Thyroid gland (tissue), 4 donors: Measurements from ENCODE around the gene WFDC2. TPM values are rescaled to one million over a fixed set of nuclear protein-coding genes. Genes with fewer than 3 reads are reported as not detected.

Source experiments
- DNase-seq, 2 donors: peaks; one replicate each; pipeline ENCODE4 v3.0.0-alpha.2; 2019
- H3K27ac ChIP-seq, 3 donors: fragments of 200-600 bp; sonication (generic); 1 replicate in 2 of 3; 2 replicates in 1 of 3; pipeline ENCODE4 v1.5.1; 2016 to 2019; ENCODE audit warnings: mild to moderate bottlenecking in 1 of 3, moderate library complexity in 1 of 3
- H3K27me3 ChIP-seq: fragments of 200-600 bp; sonication (generic); one replicate; pipeline ENCODE4 v1.5.1; 2019
- H3K36me3 ChIP-seq, 2 donors: fragments of 200-600 bp; sonication (generic); one replicate each; pipeline ENCODE4 v1.5.1; 2016 to 2019
- H3K4me1 ChIP-seq, 2 donors: fragments of 200-600 bp; sonication (generic); one replicate each; pipeline ENCODE4 v1.5.1; 2017 to 2019
- H3K4me3 ChIP-seq, 3 donors: fragments of 200-600 bp; sonication (generic); replicated peaks in 1 of 3; 1 replicate in 2 of 3; 2 replicates in 1 of 3; pipeline ENCODE4 v1.5.1; 2016; ENCODE audit warnings: mild to moderate bottlenecking in 1 of 3
- H3K9me3 ChIP-seq: fragments of 200-600 bp; sonication (generic); one replicate; pipeline ENCODE4 v1.5.1; 2017
- POLR2A ChIP-seq, 2 donors: fragments of 450-650 bp; IDR thresholded peaks; one replicate each; pipeline ENCODE4 v1.6.1; 2017; ENCODE audit warnings: antibody characterized with exemption in 2 of 2, mild to moderate bottlenecking in 2 of 2, moderate library complexity in 1 of 2
- WGBS, 2 donors: methylation state at CpG; one replicate each; pipeline ENCODE4 v1.1.5; 2017; 5-methylcytosine and 5-hydroxymethylcytosine counted together
- intact Hi-C: fragments of 100-400 bp; cut with DNase I; formaldehyde crosslinking; loops from one replicate; pipeline ENCODE4 v1.15.1; 2023
- total RNA-seq, 4 donors: library from RNA; depleted of rRNA; stranded (reverse); fragments of >200 nt; gene quantifications; one replicate each; pipeline ENCODE4 v1.2.3, GENCODE V29; 2016
- TF ChIP-seq, protein P1 (sequence below), 6 experiments: fragments of 200-600 bp in 3 of 6; fragments of 450-650 bp in 3 of 6; sonication (generic) in 3 of 6; IDR thresholded peaks; one replicate each; pipeline ENCODE4 v1.5.1; 2016 to 2019; ENCODE audit warnings: antibody characterized with exemption in 6 of 6, mild to moderate bottlenecking in 2 of 6, inconsistent platforms in 1 of 6, moderate library complexity in 1 of 6

Gene WFDC2
- total RNA-seq, 4 donors from 2014 or later, result 109 to 163 (median 131) TPM

DNA sequence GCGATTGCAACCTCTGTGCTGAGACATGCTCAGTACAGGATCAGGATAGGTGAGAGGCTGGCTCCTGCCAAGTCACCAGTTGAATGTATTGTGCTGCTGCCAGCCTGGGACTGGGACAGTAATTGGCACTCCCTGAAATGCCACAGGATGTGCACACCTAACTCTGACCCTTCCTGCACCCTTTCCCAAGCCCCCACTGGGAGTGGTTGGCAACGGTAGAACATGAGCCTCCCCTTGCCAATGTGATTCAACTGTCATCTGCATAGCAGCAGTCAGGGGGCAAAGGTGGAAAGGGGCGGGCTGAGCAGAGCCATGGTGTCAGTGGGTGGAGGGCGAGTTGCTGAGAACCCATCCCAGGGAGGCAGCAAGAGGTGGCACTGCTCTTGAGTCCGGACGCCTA is 30.5 kb downstream of the WFDC2 start:
- DNase-seq, result no peak
- H3K9me3 ChIP-seq, result no peaks in the 10 kb centered on the region
- no peak overlapping the region for H3K4me3 ChIP-seq
- WGBS, 2 donors, result 75 to 82% methylated on average over 5 to 6 of the region's 6 CpGs
- no peaks in the 10 kb centered on the region for H3K4me1 ChIP-seq
- no peak overlapping the region for H3K27ac ChIP-seq
- intact Hi-C loops, result no loop called here
- H3K36me3 ChIP-seq, result no peaks in the 10 kb centered on the region
- H3K27me3 ChIP-seq, result peaks cover under 1% of the 10 kb centered on the region
- no peak for TF ChIP-seq POLR2A (IDR thresholded peaks at IDR 0.05)
- TF ChIP-seq, protein P1, sequence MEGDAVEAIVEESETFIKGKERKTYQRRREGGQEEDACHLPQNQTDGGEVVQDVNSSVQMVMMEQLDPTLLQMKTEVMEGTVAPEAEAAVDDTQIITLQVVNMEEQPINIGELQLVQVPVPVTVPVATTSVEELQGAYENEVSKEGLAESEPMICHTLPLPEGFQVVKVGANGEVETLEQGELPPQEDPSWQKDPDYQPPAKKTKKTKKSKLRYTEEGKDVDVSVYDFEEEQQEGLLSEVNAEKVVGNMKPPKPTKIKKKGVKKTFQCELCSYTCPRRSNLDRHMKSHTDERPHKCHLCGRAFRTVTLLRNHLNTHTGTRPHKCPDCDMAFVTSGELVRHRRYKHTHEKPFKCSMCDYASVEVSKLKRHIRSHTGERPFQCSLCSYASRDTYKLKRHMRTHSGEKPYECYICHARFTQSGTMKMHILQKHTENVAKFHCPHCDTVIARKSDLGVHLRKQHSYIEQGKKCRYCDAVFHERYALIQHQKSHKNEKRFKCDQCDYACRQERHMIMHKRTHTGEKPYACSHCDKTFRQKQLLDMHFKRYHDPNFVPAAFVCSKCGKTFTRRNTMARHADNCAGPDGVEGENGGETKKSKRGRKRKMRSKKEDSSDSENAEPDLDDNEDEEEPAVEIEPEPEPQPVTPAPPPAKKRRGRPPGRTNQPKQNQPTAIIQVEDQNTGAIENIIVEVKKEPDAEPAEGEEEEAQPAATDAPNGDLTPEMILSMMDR (IDR thresholded peaks at IDR 0.05), result no peak

DNA sequence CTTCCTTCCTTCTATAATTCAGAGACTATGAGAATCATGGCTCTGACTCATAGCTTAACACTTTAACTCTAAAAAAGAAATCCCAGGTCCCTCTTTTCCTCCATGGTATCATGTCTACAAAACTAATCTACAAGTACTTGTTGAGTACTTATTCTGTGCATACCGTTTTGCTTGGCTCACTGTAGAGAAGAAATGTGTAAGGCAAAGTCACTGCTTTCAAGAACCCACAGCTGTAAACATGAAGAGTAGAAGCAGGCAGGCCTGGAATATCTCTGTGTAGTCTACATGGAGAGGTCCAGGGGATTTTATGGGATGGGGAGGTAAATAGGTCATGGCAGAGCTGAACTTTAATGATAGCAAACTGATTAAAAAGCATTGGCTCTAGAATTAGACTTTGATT is 32.0 kb downstream of the WFDC2 start:
- 11 to 46% methylated on average over 1 of the region's 1 CpG for WGBS, 2 donors
- no peak overlapping the region for H3K27ac ChIP-seq

DNA sequence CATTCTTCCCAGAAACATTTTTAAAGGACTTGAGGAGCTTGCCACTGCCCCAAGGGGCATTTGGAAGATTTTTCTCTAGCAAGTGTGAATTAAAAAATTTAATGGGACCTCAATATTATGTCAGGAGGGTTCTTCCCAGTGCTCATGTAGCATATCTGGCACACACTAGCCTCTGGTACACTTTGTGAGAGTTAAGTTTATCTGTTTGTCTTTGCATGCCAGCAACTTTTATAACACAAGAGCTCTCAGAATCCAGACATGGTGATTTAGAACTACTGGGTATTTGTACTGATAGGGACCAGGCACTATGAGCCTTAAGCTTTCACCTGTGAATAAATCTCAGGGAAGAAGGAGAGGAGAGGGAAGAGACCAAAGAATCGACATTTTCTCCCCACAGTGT is 33.0 kb downstream of the WFDC2 start:
- H3K9me3 ChIP-seq, result no peaks in the 10 kb centered on the region
- no peak overlapping the region for H3K4me3 ChIP-seq
- H3K36me3 ChIP-seq, result no peaks in the 10 kb centered on the region
- WGBS, 2 donors, result 74 to 76% methylated on average over 1 of the region's 1 CpG
- intact Hi-C loops, result no loop called here
- H3K27ac ChIP-seq, result no peak overlapping the region
- TF ChIP-seq, protein P1 (IDR thresholded peaks at IDR 0.05), result no peak
- no peak for TF ChIP-seq POLR2A (IDR thresholded peaks at IDR 0.05)
- H3K4me1 ChIP-seq, result no peaks in the 10 kb centered on the region
- no peak for DNase-seq
- peaks cover 4% of the 10 kb centered on the region for H3K27me3 ChIP-seq

More for the DNA sequence above, 32.0 kb downstream of the WFDC2 start:
- intact Hi-C loops, result no loop called here
- Histone ChIP-seq H3K36me3 (no peaks in the 10 kb centered on the region), H3K4me3 (no peak overlapping the region), H3K9me3 (no peaks in the 10 kb centered on the region), H3K4me1 (no peaks in the 10 kb centered on the region), H3K27me3 (peaks cover 4% of the 10 kb centered on the region)
- TF ChIP-seq, protein P1 (IDR thresholded peaks at IDR 0.05), result no peak
- no peak for TF ChIP-seq POLR2A (IDR thresholded peaks at IDR 0.05)
- no peak for DNase-seq

DNA sequence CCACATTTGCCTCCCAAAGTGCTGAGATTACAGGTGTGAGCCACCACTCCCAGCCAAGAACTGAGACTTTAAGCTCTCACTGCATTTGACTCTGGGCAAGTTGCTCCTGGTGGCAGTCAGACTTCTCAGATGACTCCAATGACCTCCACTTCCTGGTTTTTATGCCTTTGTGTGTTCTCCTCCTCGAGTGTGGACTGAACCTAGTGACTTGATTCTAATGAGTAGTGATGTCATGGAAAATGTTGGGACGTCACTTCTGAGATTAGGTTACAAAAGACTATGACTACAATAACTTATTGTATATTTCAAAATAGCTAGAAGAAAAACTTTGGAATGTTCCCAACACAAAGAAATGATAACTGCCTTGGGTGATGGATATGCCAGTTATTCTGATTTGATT is 33.9 kb downstream of the WFDC2 start:
- peaks cover 4% of the 10 kb centered on the region for H3K27me3 ChIP-seq
- no peaks in the 10 kb centered on the region for H3K36me3 ChIP-seq
- no peaks in the 10 kb centered on the region for H3K4me1 ChIP-seq
- TF ChIP-seq, protein P1 (IDR thresholded peaks at IDR 0.05), result no peak
- no peak for TF ChIP-seq POLR2A (IDR thresholded peaks at IDR 0.05)
- DNase-seq, result no peak
- intact Hi-C loops, result no loop called here
- WGBS, 2 donors, result 71 to 72% methylated on average over 2 of the region's 2 CpGs
- no peak overlapping the region for H3K4me3 ChIP-seq
- no peaks in the 10 kb centered on the region for H3K9me3 ChIP-seq
- no peak overlapping the region for H3K27ac ChIP-seq

DNA sequence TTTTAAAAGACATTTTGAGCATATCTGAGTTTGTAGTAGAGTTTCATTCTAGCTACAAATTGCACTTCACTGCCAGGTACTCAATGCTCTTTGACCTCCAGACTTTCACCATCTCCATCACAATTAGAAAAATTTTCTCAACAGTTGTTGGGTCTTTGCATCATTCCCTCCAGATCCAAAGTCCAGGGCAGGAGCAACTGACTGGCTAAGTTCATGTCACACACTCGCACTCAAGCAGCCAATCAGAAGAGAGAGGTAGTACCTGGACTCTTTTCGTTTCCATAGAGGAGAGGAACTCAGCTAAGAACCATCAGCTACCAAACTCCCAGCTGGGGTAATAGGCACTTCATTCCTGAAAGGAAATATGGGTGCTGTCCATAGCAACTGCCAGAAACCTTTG is 36.8 kb downstream of the WFDC2 start:
- TF ChIP-seq, protein P1 (IDR thresholded peaks at IDR 0.05), result no peak
- TF ChIP-seq POLR2A (IDR thresholded peaks at IDR 0.05), result no peak
- no peaks in the 10 kb centered on the region for H3K4me1 ChIP-seq
- H3K4me3 ChIP-seq, result no peak overlapping the region
- H3K27ac ChIP-seq, result no peak overlapping the region
- WGBS, 2 donors, result 77 to 89% methylated on average over 2 of the region's 2 CpGs
- intact Hi-C loops, result no loop called here
- H3K9me3 ChIP-seq, result no peaks in the 10 kb centered on the region
- H3K36me3 ChIP-seq, result no peaks in the 10 kb centered on the region
- H3K27me3 ChIP-seq, result peaks cover 4% of the 10 kb centered on the region
- no peak for DNase-seq
